GM12864 (cell line): ENCODE data around the gene NOS3.

Source experiments
- DNase-seq: peaks from one replicate; pipeline ENCODE4 v3.0.0-alpha.2; 2011; ENCODE audit warnings: low read depth
- H3K4me3 ChIP-seq: 2 replicates; pipeline ENCODE4 v1.5.1; 2011; ENCODE audit warnings: mild to moderate bottlenecking, low read depth, low read length, control low read depth
- TF ChIP-seq, protein P1 (sequence below): IDR thresholded peaks from 2 replicates; pipeline ENCODE4 v1.5.1; 2011; ENCODE audit warnings: low read depth, mild to moderate bottlenecking, moderate library complexity, low read length, control low read depth, inconsistent platforms; ENCODE audit errors: missing control alignments

NOS3 gene

GRCh38 chr7:150966002-150966401 is 24.8 kb upstream of the NOS3 start:
- no peak for DNase-seq
- TF ChIP-seq, protein P1, sequence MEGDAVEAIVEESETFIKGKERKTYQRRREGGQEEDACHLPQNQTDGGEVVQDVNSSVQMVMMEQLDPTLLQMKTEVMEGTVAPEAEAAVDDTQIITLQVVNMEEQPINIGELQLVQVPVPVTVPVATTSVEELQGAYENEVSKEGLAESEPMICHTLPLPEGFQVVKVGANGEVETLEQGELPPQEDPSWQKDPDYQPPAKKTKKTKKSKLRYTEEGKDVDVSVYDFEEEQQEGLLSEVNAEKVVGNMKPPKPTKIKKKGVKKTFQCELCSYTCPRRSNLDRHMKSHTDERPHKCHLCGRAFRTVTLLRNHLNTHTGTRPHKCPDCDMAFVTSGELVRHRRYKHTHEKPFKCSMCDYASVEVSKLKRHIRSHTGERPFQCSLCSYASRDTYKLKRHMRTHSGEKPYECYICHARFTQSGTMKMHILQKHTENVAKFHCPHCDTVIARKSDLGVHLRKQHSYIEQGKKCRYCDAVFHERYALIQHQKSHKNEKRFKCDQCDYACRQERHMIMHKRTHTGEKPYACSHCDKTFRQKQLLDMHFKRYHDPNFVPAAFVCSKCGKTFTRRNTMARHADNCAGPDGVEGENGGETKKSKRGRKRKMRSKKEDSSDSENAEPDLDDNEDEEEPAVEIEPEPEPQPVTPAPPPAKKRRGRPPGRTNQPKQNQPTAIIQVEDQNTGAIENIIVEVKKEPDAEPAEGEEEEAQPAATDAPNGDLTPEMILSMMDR, result no peak
- H3K4me3 ChIP-seq, result no peak overlapping the region

- TF ChIP-seq, protein P1, result no peak
- H3K4me3 ChIP-seq, result no peak overlapping the region
- no peak for DNase-seq
These were observed 23.5 kb upstream of the NOS3 start for GRCh38 chr7:150967349-150967748.

- TF ChIP-seq, protein P1, result no peak
- no peak overlapping the region for H3K4me3 ChIP-seq
- no peak for DNase-seq
These were observed 22.6 kb upstream of the NOS3 start for GRCh38 chr7:150968056-150968733.

DNA sequence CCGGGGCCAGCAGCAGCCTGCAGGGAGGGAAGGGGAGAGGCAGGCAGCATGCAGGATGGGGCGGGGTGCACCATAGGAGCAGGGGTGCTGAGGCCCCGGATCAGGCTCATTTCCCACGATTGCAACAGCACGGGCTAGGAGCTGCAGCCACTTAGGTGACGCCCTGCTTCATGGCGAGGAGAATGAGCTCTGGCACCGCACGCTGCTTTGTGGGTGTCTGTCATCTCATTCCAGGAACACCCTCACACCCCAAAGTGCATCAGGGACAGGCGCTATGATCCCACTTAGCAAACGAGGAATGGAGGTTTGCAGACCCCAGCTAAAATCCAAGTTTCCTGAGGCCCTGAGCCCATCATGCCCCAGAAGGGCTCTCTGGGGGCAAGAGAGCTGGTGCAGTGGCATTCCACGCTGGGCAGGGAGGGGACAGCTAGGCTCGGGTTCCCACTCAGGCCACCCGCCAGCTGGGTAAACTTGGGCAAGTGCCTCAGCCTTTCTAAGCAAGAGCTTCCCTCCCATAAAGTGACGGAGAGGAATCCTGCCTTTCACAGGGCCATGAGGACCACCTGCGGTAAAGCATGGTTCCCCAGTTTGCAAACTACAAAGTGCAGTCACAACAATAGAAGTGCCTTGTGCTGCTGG is 22.0 kb upstream of the NOS3 start:
- DNase-seq, result no peak
- H3K4me3 ChIP-seq, result no peak overlapping the region
- TF ChIP-seq, protein P1, result no peak

DNA sequence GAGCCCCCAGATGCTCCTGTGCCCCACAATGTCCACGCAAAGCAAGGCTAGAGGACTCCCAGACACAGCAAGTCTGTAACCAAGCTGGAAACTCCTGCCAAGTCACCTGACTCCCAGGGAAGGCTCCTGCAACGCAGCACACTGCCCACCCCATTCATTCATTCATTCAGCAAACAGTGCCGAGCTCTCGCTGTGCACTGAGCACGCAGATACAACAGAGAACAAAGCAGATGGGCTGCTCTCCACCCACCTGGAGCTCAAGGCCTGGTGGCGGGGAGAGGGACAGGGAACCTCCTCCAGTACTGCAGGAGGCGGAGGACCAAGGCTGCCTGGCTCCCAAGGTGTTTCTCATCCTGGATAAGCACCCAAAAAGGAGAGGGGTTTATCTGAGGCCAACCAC is 21.3 kb upstream of the NOS3 start:
- H3K4me3 ChIP-seq, result no peak overlapping the region
- no peak for DNase-seq
- TF ChIP-seq, protein P1, result no peak

- no peak overlapping the region for H3K4me3 ChIP-seq
- TF ChIP-seq, protein P1, result no peak
- DNase-seq, result no peak
These were observed 20.4 kb upstream of the NOS3 start for GRCh38 chr7:150970424-150970823.
